Trophoblast cell (in vitro differentiated cells and primary cell): ENCODE data around the gene TNFRSF8.

Source experiments
- DNase-seq, 2 donors: peaks; one replicate each; pipeline ENCODE4 v3.0.0-alpha.2; 2016
- H2AFZ ChIP-seq: 2 replicates; pipeline ENCODE4 v1.6.1; 2013; ENCODE audit warnings: low read length, moderate library complexity, mild to moderate bottlenecking; ENCODE audit not compliant: insufficient read depth, poor library complexity
- H2AK5ac ChIP-seq: 2 replicates; pipeline ENCODE4 v1.6.1; 2013; ENCODE audit warnings: mild to moderate bottlenecking, low read length
- H2BK120ac ChIP-seq: 2 replicates; pipeline ENCODE4 v1.6.1; 2013; ENCODE audit warnings: low read length, mild to moderate bottlenecking, moderate library complexity; ENCODE audit not compliant: insufficient read depth, poor library complexity
- H2BK12ac ChIP-seq: 2 replicates; pipeline ENCODE4 v1.6.1; 2013; ENCODE audit warnings: mild to moderate bottlenecking, low read length, moderate library complexity
- H2BK5ac ChIP-seq: 2 replicates; pipeline ENCODE4 v1.6.1; 2013; ENCODE audit warnings: low read length, low read depth, moderate library complexity, mild to moderate bottlenecking; ENCODE audit not compliant: poor library complexity
- H3K14ac ChIP-seq: 2 replicates; pipeline ENCODE4 v1.6.1; 2013; ENCODE audit warnings: mild to moderate bottlenecking, low read length
- H3K18ac ChIP-seq: 2 replicates; pipeline ENCODE4 v1.6.1; 2013; ENCODE audit warnings: mild to moderate bottlenecking, low read length
- H3K23ac ChIP-seq: 2 replicates; pipeline ENCODE4 v1.6.1; 2013; ENCODE audit warnings: low read length
- H3K27ac ChIP-seq: 2 replicates; pipeline ENCODE4 v1.5.1; 2013; ENCODE audit warnings: low read depth, mild to moderate bottlenecking, inconsistent platforms, low read length, moderate library complexity
- H3K27me3 ChIP-seq: 2 replicates; pipeline ENCODE4 v1.6.1; 2013; ENCODE audit warnings: inconsistent platforms, mild to moderate bottlenecking, low read length, moderate library complexity; ENCODE audit not compliant: insufficient read depth
- H3K36me3 ChIP-seq, 2 experiments: 1 replicate in 1 of 2; 2 replicates in 1 of 2; pipeline ENCODE4 v1.6.1; 2013; ENCODE audit warnings: low read length in 2 of 2, mild to moderate bottlenecking in 2 of 2, moderate library complexity in 1 of 2; ENCODE audit not compliant: insufficient read depth in 2 of 2, control insufficient read depth in 1 of 2
- H3K4ac ChIP-seq: 2 replicates; pipeline ENCODE4 v1.6.1; 2013; ENCODE audit warnings: low read depth, mild to moderate bottlenecking, low read length, moderate library complexity
- H3K4me1 ChIP-seq, 2 experiments: 1 replicate in 1 of 2; 2 replicates in 1 of 2; pipeline ENCODE4 v1.6.1; 2013; ENCODE audit warnings: low read length in 2 of 2, mild to moderate bottlenecking in 2 of 2, moderate library complexity in 1 of 2; ENCODE audit not compliant: insufficient read depth in 2 of 2, control insufficient read depth in 1 of 2
- H3K4me2 ChIP-seq: 2 replicates; pipeline ENCODE4 v1.6.1; 2013; ENCODE audit warnings: inconsistent platforms, mild to moderate bottlenecking, low read length, moderate library complexity
- H3K4me3 ChIP-seq: 2 replicates; pipeline ENCODE4 v1.5.1; 2013; ENCODE audit warnings: mild to moderate bottlenecking, low read depth, low read length, inconsistent platforms
- H3K79me1 ChIP-seq: one replicate; pipeline ENCODE4 v1.6.1; 2013; ENCODE audit warnings: low read length
- H3K79me2 ChIP-seq: 2 replicates; pipeline ENCODE4 v1.6.1; 2013; ENCODE audit warnings: low read length, mild to moderate bottlenecking; ENCODE audit not compliant: control insufficient read depth, insufficient read depth, poor library complexity
- H3K9ac ChIP-seq: 2 replicates; pipeline ENCODE4 v1.6.1; 2013; ENCODE audit warnings: mild to moderate bottlenecking, low read length
- H3K9me3 ChIP-seq: 2 replicates; pipeline ENCODE4 v1.6.1; 2013; ENCODE audit warnings: low read depth, mild to moderate bottlenecking, control low read depth, inconsistent platforms, low read length; ENCODE audit not compliant: insufficient read depth
- H4K12ac ChIP-seq: 2 replicates; pipeline ENCODE4 v1.6.1; 2013; ENCODE audit warnings: low read depth, mild to moderate bottlenecking, low read length, moderate library complexity
- H4K8ac ChIP-seq: 2 replicates; pipeline ENCODE4 v1.6.1; 2013; ENCODE audit warnings: low read depth, mild to moderate bottlenecking, low read length, moderate library complexity
- H4K91ac ChIP-seq: one replicate; pipeline ENCODE4 v1.6.1; 2013; ENCODE audit warnings: low read depth, mild to moderate bottlenecking, low read length, moderate library complexity
- WGBS: extraction: QIAGEN DNeasy Blood & Tissue Kit; methylation state at CpG from one replicate; pipeline ENCODE4 v1.1.7; 2013; ENCODE audit warnings: missing lambda C conversion rate; ENCODE audit not compliant: insufficient read length, insufficient coverage; ENCODE audit errors: extremely low coverage; 5-methylcytosine and 5-hydroxymethylcytosine counted together

The TNFRSF8 gene

GRCh38 chr1:12134716-12135115 lies 71.6 kb downstream of the TNFRSF8 start:
- Histone ChIP-seq H3K4me3 (no peak overlapping the region), H4K12ac (no peak overlapping the region), H3K9ac (no peak overlapping the region), H3K4ac (no peak overlapping the region), H4K8ac (no peak overlapping the region), H3K23ac (no peak overlapping the region), H3K4me2 (no peak overlapping the region), H3K27me3 (no peaks in the 10 kb centered on the region), H3K9me3 (peaks cover 3% of the 10 kb centered on the region), H2BK12ac (no peak overlapping the region), H4K91ac (peak overlapping the region; percentile 32), H3K14ac (no peak overlapping the region), H3K36me3 (no peaks in the 10 kb centered on the region), H2BK5ac (no peak overlapping the region), H2AK5ac (no peak overlapping the region), H3K27ac (no peak overlapping the region), H2AFZ (no peak overlapping the region), H3K79me2 (no peaks in the 10 kb centered on the region), H2BK120ac (no peak overlapping the region), H3K4me1 (peaks cover 0 to 2% of the 10 kb centered on the region in 2 experiments), H3K18ac (no peak overlapping the region), H3K79me1 (peaks cover 3% of the 10 kb centered on the region)
- no peak for DNase-seq
- no CpG with 5 or more reads among the region's 10 CpGs for WGBS

DNA sequence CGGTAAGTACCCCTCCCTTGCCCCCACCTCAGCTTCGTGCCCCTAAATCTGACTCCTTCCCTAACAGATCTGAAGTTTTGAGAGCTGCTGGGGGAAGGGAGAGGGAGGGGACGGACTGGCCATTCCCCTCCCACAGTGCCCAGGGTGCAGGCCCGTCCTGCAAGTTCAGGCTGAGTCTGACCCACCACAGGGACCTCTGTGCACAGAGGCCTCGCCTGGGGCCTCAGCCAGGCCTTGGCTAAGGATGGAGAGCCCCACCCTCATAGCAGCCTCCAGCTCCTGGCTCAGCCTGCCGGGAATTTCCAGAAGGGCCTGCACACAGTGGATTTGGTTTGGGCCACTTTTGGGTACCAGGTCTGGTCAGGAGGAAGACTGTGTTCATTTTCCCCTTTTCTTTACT lies 72.5 kb downstream of the TNFRSF8 start:
- no peak overlapping the region for H2BK12ac ChIP-seq
- H3K79me2 ChIP-seq = no peaks in the 10 kb centered on the region
- H2AFZ ChIP-seq = no peak overlapping the region
- no peak overlapping the region for H3K27ac ChIP-seq
- no peak overlapping the region for H3K9ac ChIP-seq
- H3K14ac ChIP-seq = no peak overlapping the region
- peaks cover 3% of the 10 kb centered on the region for H3K79me1 ChIP-seq
- H3K36me3 ChIP-seq = no peaks in the 10 kb centered on the region
- H2BK5ac ChIP-seq = no peak overlapping the region
- no peak overlapping the region for H3K23ac ChIP-seq
- WGBS = no CpG with 5 or more reads among the region's 6 CpGs
- no peak overlapping the region for H3K4ac ChIP-seq
- no peak overlapping the region for H3K4me3 ChIP-seq
- peaks cover 3% of the 10 kb centered on the region for H3K9me3 ChIP-seq
- DNase-seq = no peak
- H4K91ac ChIP-seq = no peak overlapping the region
- no peak overlapping the region for H4K8ac ChIP-seq
- no peak overlapping the region for H3K18ac ChIP-seq
- no peak overlapping the region for H3K4me2 ChIP-seq
- H2AK5ac ChIP-seq = no peak overlapping the region
- H3K27me3 ChIP-seq = no peaks in the 10 kb centered on the region
- no peak overlapping the region for H4K12ac ChIP-seq
- H2BK120ac ChIP-seq = no peak overlapping the region
- peaks cover 0 to 2% of the 10 kb centered on the region in 2 experiments for H3K4me1 ChIP-seq

- no peak overlapping the region for H2AK5ac ChIP-seq
- peaks cover 11% of the 10 kb centered on the region for H3K79me1 ChIP-seq
- no peaks in the 10 kb centered on the region for H3K79me2 ChIP-seq
- no peak overlapping the region for H2AFZ ChIP-seq
- peaks cover 3% of the 10 kb centered on the region for H3K9me3 ChIP-seq
- no peaks in the 10 kb centered on the region for H3K27me3 ChIP-seq
- no peak for DNase-seq
- H3K14ac ChIP-seq = no peak overlapping the region
- no peak overlapping the region for H2BK5ac ChIP-seq
- no peak overlapping the region for H4K91ac ChIP-seq
- peaks cover 4 to 10% of the 10 kb centered on the region in 2 experiments for H3K4me1 ChIP-seq
- no peak overlapping the region for H3K18ac ChIP-seq
- H3K4ac ChIP-seq = no peak overlapping the region
- H3K27ac ChIP-seq = no peak overlapping the region
- no peak overlapping the region for H4K8ac ChIP-seq
- H4K12ac ChIP-seq = no peak overlapping the region
- no peaks in the 10 kb centered on the region for H3K36me3 ChIP-seq
- no peak overlapping the region for H3K4me2 ChIP-seq
- no peak overlapping the region for H3K9ac ChIP-seq
- no peak overlapping the region for H3K4me3 ChIP-seq
- no peak overlapping the region for H2BK12ac ChIP-seq
- H2BK120ac ChIP-seq = no peak overlapping the region
- no peak overlapping the region for H3K23ac ChIP-seq
- no CpG with 5 or more reads among the region's 8 CpGs for WGBS
Observed at GRCh38 chr1:12136916-12137610, 74.0 kb downstream of the TNFRSF8 start.

DNA sequence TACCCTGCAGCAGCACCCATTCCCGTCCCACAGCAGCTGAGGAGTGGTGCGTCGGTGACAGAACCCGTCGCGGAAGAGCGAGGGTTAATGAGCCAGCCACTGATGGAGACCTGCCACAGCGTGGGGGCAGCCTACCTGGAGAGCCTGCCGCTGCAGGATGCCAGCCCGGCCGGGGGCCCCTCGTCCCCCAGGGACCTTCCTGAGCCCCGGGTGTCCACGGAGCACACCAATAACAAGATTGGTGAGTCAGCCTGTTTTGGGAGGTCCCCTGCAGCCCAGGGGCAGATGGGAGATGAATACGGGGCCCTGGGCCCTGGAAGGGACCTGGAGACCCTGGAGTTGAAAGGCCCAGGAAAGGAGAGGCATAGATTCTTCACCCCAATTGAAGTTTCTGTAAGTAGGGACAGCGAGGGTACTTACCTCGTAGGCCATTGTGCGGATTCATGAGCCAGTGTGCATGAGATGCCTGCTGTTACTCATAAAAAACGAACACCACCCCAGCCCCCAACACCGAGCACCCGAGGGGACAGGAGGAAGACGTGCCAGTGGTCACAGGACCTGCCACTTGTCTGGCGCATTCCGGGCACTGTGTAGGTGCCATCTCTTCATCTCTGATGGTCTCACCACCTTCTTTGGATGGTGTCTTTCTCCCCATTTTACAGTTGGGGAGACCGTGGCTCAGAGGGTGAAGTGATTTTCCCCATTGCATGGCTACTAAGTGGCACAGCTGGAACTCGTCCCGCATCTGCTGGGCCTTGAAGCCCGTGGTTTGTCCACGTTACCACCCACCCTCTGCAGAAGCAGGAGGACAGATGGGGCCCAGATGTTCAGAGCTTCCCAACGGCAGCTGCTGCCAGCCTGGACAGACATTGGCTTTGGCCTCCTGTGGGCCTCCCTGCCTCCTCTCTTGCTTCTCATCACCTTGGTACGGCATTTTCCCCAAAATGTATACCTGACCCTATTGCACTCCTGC lies 75.4 kb downstream of the TNFRSF8 start:
- no CpG with 5 or more reads among the region's 31 CpGs for WGBS
- no peak overlapping the region for H3K4me2 ChIP-seq
- H3K4me1 ChIP-seq = peaks cover 13 to 22% of the 10 kb centered on the region in 2 experiments
- H2BK5ac ChIP-seq = no peak overlapping the region
- no peak overlapping the region for H3K27ac ChIP-seq
- H2BK120ac ChIP-seq = no peak overlapping the region
- no peak overlapping the region for H3K18ac ChIP-seq
- H3K14ac ChIP-seq = no peak overlapping the region
- H3K9ac ChIP-seq = no peak overlapping the region
- H4K91ac ChIP-seq = peak overlapping the region; percentile 48
- no peak overlapping the region for H3K4ac ChIP-seq
- H3K9me3 ChIP-seq = peaks cover 3% of the 10 kb centered on the region
- H3K23ac ChIP-seq = no peak overlapping the region
- H2AK5ac ChIP-seq = peak overlapping the region; percentile 4
- peaks cover 21% of the 10 kb centered on the region for H3K79me1 ChIP-seq
- no peaks in the 10 kb centered on the region for H3K36me3 ChIP-seq
- DNase-seq = no peak
- no peaks in the 10 kb centered on the region for H3K79me2 ChIP-seq
- H2BK12ac ChIP-seq = no peak overlapping the region
- H2AFZ ChIP-seq = no peak overlapping the region
- no peak overlapping the region for H4K12ac ChIP-seq
- no peaks in the 10 kb centered on the region for H3K27me3 ChIP-seq
- H3K4me3 ChIP-seq = no peak overlapping the region
- no peak overlapping the region for H4K8ac ChIP-seq
